ENCODE data around the gene FOSL2.

The FOSL2 gene

GRCh38 chr2:28413899-28414295 lies 21.2 kb downstream of the FOSL2 start:
- no peak for DNase-seq

DNA sequence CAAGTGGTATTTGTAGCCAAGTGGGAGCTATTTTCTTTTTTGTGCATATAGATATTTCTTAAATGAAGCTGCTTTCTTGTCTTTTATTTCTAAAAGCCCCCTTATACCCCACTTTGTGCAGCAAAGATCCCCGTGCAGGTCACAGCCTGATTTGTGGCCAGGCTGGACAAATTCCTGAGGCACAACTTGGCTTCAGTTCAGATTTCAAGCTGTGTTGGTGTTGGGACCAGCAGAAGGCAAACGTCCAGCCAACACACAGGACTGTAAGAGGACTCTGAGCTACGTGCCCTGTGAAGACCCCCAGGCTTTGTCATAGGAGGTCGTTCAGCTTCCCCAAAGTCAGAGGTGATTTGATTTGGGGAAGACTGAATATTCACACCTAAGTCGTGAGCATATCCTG lies 21.9 kb downstream of the FOSL2 start:
- no peak for DNase-seq

GRCh38 chr2:28415010-28415409 lies 22.4 kb downstream of the FOSL2 start:
- no peak for DNase-seq

DNA sequence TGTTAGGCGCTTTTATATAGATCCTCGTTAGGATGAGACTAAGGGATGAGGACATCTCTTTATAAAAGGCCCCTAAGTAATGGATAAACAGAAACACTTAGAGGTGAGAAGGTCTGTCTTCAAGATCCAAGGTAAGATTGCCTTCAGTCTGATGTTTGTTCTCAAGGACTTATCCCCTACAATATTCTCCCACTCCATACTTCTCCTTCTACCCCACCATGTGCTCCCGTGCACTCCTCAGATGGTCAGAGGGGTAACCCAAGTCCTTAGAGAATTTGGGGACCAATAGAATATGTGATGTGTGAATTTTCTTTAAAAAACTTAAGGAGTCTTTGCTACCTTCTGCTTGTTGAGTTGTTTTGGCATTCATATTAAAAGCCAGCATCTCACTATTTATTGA lies 23.1 kb downstream of the FOSL2 start:
- DNase-seq, result no peak

DNA sequence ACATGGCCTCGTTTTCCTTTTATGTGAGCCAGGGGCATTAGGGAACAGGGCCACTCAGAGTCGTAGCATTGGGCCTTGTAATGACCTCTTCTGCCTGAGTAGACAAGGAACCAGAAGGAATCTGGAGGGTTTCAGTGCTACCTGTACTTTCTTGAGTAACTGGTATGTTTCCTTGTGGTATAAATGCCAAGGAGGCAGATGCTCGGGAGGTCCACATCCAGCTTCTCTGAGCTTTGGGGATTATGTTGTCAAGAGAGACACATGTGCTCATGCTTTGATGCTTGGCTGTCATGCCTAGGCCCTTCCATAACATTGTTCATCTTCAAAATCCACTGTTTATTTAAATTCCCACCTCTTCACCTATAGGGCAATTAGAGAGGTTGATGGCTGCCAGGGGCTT lies 26.3 kb downstream of the FOSL2 start:
- DNase-seq, result no peak

DNA sequence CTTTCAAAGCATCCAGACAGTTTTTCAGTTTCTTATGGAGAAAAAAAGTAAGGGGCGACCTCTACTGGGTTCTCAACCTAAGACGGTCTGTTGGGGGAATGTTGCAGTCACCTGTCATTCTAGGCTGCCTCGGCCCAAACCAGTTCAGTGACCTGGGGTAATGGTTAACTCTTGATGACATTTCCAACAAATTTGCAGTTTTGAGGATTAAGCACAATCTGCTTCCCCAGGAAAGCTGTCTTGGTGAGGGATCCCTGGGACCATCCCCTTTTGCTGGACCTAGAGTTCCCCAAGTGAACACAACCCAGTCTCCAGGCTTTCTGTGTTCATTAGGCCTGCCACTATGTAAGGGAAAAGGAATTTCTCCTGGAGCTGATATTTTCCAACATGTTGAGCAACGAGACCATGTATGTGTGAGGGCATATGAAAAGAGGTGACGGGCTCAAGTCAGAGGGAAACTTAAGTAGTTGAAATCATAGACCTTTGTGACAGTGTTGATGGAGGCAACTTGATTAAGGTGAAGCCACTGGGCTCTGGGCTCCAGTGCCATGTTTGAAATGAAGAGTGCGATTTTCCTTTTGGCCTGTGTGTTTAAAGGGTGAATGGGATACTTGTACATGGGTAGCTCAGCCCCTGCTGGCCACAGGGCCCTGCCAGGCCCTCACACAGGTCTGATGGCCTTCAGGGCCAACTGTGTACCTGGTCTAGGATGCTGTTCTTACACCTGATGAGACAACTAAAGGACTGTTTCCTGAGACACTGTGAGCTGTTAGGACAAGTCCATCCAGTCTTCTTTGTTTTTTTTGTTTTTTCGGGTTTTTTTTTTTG lies 27.0 kb downstream of the FOSL2 start:
- no peak for DNase-seq

GRCh38 chr2:28420722-28421121 lies 28.1 kb downstream of the FOSL2 start:
- DNase-seq, result no peak

DNA sequence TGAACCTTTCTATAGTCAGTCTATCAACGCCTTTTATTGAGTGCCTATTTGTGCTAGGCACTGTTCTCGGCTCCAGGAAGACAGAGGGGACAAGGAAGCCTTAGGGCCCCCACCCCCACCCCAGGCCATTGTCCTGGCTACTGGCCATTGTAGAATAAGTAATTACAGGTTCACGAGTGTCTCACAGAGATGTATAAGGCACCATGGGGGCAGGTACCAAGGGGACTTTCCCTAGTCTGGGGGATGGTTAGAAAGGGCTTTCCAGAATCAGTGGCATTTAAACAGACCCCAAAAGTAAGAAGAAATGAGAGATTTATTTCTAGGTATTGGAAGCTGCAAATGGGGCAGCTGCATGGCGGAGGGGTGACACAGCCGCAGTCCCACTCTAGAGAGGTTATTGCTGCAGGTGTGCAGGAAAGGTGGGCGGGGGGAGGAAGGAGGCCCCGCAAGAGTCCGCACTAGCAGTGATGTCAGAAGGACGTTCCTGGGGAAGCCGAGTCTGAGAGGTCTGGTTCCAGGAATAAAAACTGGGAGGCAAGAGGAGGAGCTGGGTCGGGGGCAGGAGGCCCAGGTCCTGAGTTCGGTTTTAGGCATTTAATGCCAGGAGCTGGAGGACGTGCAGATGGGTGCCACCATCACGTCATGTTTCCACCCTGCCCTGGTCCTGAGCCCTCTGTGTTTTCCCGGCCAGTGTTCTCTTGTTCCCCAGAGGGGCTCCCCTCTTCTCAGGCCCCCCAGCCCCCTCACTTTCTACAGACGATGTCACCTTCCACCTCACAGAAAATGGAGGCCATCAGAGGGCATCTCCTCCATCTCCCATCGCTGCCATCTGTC lies 30.5 kb downstream of the FOSL2 start:
- no peak for DNase-seq

- no peak for DNase-seq
Measured at GRCh38 chr2:28423856-28424605, 31.4 kb downstream of the FOSL2 start.

- no peak for DNase-seq
Measured at GRCh38 chr2:28424799-28425463, 32.3 kb downstream of the FOSL2 start.

- no peak for DNase-seq
Measured at GRCh38 chr2:28425464-28425835, 32.8 kb downstream of the FOSL2 start.

DNA sequence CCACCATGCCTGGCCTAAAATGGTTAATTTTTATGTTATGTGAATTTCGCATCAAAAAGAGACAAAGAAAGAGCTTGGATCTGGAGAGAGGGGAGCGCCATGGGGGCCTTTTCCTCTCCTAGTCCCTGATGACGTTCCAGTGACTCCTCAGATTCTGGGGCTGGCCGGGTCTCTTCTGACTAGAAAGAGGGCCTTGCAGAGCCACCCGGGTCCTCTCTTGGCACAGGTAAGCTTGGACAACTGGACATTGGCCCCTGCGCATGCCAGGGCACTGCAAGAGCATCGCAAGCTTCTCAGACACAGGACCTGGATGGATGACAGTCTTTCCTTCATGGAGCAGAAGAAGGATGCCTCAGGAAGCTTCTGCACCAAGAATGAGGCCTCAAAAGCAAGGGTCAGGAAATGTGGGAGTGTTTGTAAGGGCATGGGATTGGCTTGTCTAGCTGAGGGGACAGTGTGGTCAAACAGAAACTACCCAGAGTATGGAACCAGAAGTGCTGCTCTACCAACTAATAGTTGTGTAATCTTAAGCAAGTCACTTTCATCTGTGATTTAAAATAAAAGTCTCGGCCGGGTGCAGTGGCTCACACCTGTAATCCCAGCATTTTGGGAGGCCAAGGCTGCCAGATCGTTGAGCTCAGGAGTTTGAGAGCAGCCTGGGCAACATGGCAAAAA lies 35.2 kb downstream of the FOSL2 start:
- no peak for DNase-seq

GRCh38 chr2:28428486-28428885 lies 35.8 kb downstream of the FOSL2 start:
- no peak for DNase-seq

DNA sequence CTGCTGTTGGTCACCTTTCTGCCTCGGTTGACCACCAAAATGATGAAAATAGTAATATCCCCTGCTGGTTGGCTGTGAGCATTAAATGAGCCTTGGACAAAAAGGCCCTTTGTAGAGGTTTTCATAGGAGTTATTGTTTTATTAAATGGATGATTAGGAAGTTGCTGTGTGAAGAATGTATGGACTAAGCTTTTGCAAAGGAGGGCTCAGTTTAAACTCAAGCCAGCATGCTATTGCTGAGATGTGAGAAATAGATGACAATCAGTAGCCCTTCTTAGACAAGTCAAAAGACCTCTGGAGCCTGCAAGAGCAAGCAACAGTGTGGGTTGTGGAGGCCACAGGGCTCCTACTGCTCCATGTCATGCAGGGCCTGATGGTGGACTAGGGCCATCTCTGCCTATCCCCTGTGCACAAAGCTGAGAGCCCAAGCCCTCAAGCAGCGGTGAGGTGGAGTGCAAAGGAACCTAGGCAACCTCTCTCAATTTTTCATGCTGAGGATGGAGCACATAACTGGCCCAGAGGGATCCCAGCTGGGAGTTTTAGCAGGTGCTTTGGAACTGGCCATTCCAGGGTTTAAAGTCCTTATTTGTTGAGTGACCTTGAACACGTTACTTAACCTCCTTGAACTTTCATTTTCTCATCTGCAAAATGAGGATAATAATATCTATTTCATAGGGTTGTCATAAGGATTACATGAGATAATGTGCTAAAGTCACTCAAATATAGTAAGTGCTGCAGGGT lies 37.1 kb downstream of the FOSL2 start:
- no peak for DNase-seq

DNA sequence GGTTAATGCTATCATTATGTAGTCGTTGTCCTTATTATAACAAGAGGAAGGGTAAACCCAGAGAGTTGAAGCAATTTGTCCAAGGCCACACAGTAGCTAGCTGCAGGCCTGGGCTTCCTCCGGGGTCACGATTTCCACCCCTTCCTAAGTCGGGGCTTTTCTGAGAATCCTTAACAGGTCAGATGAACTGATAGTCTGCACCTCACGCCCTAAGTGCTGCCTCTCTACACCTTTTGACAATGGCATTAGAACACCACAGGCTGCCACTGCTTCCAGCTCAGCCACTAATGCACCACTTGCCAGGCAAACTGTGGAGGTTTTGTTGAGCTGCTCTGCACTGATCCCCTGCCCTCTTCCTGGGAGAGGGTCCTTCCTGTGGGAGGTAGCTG lies 37.7 kb downstream of the FOSL2 start:
- DNase-seq, result no peak

- DNase-seq, result no peak
Measured at GRCh38 chr2:28430788-28431418, 38.2 kb downstream of the FOSL2 start.

GRCh38 chr2:28431741-28432140 lies 39.1 kb downstream of the FOSL2 start:
- no peak for DNase-seq

DNA sequence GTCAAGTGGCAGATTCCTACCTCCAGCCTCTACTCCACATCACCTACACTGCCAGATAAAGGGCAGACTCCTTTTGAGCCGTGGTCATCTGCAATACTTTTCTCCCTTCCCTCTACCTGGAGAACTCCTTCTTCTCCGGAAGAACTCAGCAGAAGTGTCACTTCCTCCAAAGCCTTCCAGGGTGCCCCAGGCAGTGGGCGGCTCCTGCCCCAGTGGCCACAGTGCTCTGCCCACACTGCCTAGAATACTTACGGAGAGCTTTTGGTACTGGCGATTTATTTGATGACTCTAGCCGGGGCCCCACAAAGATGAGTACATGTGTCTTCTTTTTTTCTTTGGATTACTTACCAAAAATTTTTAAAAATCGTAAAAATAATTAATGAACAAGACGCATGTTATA lies 39.7 kb downstream of the FOSL2 start:
- DNase-seq, result no peak

DNA sequence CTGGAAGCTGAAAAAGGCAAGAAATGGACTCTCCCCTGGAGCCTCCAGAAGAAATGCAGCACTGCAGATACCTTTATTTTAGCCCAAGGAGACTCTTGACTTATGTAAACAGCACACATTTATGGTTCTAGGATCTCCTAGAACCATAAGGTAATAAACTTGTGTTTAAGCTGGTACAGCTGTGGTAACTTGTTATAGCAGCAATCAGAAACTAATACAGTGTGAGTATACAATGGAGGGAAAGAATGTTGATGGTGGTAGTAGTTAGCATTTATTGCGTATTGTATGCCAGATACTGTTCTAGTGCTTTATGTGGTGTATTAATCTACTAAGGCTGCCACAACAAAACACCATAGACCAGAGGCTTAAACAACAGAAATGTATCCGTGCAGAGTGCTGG lies 40.6 kb downstream of the FOSL2 start:
- no peak for DNase-seq

GRCh38 chr2:28433935-28434599 lies 41.4 kb downstream of the FOSL2 start:
- DNase-seq, result no peak

DNA sequence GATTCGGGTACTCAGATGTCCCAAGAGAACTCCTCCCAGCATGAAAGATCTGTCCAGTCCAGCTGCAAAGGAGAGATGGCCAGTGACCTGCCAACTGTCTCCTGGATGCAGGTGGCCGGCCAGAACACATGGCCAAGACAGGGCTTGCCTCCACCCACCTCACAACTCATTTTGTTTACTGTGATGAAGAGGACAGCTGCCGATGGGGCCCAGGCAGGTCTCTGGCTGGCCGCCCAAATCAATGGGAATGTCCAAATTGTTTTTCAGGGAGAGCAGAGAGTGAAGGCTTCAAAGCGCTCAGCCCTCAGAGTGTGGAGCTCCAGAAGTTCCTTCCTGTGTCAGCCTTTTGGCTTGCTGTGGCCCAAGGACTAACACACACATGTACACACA lies 41.9 kb downstream of the FOSL2 start:
- no peak for DNase-seq
